GM18951 (cell line): ENCODE data around the gene CSF2.

Experiments used
- POLR2A ChIP-seq: IDR thresholded peaks from 4 replicates; pipeline ENCODE4 v1.6.1; 2011; ENCODE audit warnings: mild to moderate bottlenecking; ENCODE audit not compliant: insufficient read length, insufficient read depth; ENCODE audit errors: extremely low read depth
- in situ Hi-C: fragments of 300-500 bp; cut with MboI; formaldehyde crosslinking; loops from one replicate; pipeline ENCODE4 v1.12.0; 2022; ENCODE audit warnings: low sequenced_read_pairs, mixed read lengths, inconsistent platforms; ENCODE audit not compliant: unreplicated experiment

The CSF2 gene

GRCh38 chr5:132067451-132067850 is 6.1 kb upstream of the CSF2 start:
- no peak for TF ChIP-seq POLR2A
- in situ Hi-C loops = no loop called here

GRCh38 chr5:132067941-132068808 is 5.4 kb upstream of the CSF2 start:
- in situ Hi-C loops = no loop called here

GRCh38 chr5:132069561-132069960 is 4.0 kb upstream of the CSF2 start:
- no peak for TF ChIP-seq POLR2A
- in situ Hi-C loops = no loop called here

More at GRCh38 chr5:132067941-132068808, 5.4 kb upstream of the CSF2 start:
- no peak for TF ChIP-seq POLR2A

DNA sequence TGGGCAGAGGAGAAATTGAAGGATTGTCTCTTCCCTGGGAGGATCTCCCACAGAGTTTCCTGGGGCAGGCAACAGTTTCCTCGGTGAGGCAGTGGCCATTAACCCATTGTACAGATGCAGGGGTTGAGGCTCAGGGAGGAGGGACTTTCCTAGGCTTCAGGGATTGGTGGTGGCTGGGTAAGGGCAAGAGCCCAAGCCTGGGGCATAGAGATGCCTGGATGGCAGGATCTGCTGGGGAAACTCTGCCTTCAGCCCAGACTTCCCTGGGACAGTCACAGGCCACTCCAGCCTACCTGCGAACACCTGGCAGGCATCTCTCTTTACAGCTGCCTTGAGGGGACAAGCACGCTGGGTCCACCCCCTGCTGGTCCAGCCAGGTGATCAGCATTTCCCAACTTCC is 3.6 kb upstream of the CSF2 start:
- no peak for TF ChIP-seq POLR2A
- in situ Hi-C loops = no loop called here

- no peak for TF ChIP-seq POLR2A
- in situ Hi-C loops = no loop called here
These were observed 2.9 kb upstream of the CSF2 start for GRCh38 chr5:132070460-132071337.

GRCh38 chr5:132071338-132071707 is 2.3 kb upstream of the CSF2 start:
- no peak for TF ChIP-seq POLR2A
- in situ Hi-C loops = no loop called here

DNA sequence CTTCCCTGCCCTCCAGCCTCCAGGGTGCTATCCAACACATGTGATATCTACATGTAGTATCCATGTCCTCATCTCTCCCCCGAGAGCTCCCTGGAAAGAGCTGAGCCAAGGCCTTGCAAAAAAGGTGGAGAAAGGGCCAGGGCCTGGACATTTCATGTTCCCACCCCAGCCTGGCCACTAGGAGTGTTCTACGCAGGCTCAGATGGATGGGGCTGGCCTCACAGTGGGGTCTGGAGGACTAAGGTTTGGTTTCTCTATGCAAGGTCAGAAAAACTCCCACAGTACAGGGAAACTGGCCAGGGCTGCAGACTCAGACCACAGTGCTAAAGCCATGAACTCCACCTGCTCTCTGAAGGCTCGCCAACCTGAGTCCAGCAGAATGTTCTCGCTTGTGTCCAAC is 1.5 kb upstream of the CSF2 start:
- in situ Hi-C loops = no loop called here
- TF ChIP-seq POLR2A = no peak

DNA sequence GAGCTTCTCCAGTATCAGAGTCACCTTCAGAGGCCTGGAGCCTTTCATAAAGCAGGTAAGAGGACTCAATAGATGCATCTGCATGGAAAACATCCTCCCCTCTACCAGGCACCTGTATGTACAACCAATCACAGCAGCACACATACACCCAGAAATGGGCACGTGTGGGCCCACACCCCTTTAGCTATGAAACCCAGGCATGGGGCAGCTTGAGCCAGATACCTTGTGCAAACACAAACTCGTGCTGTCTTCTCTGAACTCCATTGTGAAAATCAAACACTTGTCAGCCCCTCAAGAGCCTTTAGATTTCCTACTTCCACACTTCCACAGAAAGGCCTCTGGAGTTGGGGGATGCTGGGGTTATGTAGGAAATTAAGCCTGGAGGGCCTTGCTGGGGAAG is 1.1 kb upstream of the CSF2 start:
- in situ Hi-C loops = no loop called here
- TF ChIP-seq POLR2A = no peak

GRCh38 chr5:132074091-132074771 is 642 bp downstream of the CSF2 start:
- in situ Hi-C loops = no loop called here
- no peak for TF ChIP-seq POLR2A

DNA sequence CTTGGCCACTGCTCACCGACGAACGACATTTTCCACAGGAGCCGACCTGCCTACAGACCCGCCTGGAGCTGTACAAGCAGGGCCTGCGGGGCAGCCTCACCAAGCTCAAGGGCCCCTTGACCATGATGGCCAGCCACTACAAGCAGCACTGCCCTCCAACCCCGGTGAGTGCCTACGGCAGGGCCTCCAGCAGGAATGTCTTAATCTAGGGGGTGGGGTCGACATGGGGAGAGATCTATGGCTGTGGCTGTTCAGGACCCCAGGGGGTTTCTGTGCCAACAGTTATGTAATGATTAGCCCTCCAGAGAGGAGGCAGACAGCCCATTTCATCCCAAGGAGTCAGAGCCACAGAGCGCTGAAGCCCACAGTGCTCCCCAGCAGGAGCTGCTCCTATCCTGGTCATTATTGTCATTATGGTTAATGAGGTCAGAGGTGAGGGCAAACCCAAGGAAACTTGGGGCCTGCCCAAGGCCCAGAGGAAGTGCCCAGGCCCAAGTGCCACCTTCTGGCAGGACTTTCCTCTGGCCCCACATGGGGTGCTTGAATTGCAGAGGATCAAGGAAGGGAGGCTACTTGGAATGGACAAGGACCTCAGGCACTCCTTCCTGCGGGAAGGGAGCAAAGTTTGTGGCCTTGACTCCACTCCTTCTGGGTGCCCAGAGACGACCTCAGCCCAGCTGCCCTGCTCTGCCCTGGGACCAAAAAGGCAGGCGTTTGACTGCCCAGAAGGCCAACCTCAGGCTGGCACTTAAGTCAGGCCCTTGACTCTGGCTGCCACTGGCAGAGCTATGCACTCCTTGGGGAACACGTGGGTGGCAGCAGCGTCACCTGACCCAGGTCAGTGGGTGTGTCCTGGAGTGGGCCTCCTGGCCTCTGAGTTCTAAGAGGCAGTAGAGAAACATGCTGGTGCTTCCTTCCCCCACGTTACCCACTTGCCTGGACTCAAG is 1.5 kb downstream of the CSF2 start:
- in situ Hi-C loops = no loop called here

GRCh38 chr5:132075719-132076077 is 2.1 kb downstream of the CSF2 start:
- in situ Hi-C loops = no loop called here
- no peak for TF ChIP-seq POLR2A

More for the DNA sequence above, 1.5 kb downstream of the CSF2 start:
- TF ChIP-seq POLR2A = no peak

GRCh38 chr5:132076202-132076830 is 2.7 kb downstream of the CSF2 start:
- in situ Hi-C loops = no loop called here
- TF ChIP-seq POLR2A = no peak
